IMR-90 (cell line): Measurements from ENCODE around the gene LRRTM4. TPM values are rescaled to one million over a fixed set of nuclear protein-coding genes. Genes with fewer than 3 reads are reported as not detected.

Experiments used
- ATAC-seq: fragments of 200-7000 bp; cut with Tn5 transposase; 2 replicates; pipeline ENCODE4 v1.9.1; 2020; ENCODE audit warnings: low read depth, mild to moderate bottlenecking, moderate library complexity
- BruUV-seq: library from RNA; stranded (reverse); fragments of 400-500 nt; replicated peaks from 2 replicates; lab custom pipeline; 2021; lab: Mats Ljungman, UMichigan
- CTCF ChIA-PET: fragments of 300-600 bp; formaldehyde crosslinking; extraction: SDS; loops from one replicate; lab custom pipeline; 2021; ENCODE audit warnings: antibody characterized with exemption; lab: Yijun Ruan, JAX
- POLR2A ChIA-PET: fragments of 300-600 bp; sonication (Branson Sonifier 250); formaldehyde crosslinking; loops from one replicate; lab custom pipeline; 2022; ENCODE audit warnings: antibody characterized with exemption; ENCODE audit not compliant: unreplicated experiment; lab: Charles Lee
- DNase-seq: peaks from one replicate; pipeline ENCODE4 v3.0.0; 2013
- H2AFZ ChIP-seq: replicated peaks from 2 replicates; pipeline ENCODE3; 2013; ENCODE audit warnings: low read length, mild to moderate bottlenecking; ENCODE audit not compliant: poor library complexity
- H2AK5ac ChIP-seq: 2 replicates; pipeline ENCODE4 v1.6.1; 2013; ENCODE audit warnings: low read depth, low read length, inconsistent platforms
- H2AK9ac ChIP-seq: replicated peaks from 2 replicates; pipeline ENCODE3; 2013; ENCODE audit warnings: mild to moderate bottlenecking, low read depth, low read length, moderate library complexity; ENCODE audit not compliant: poor library complexity
- H2BK120ac ChIP-seq: 2 replicates; pipeline ENCODE4 v1.6.1; 2013; ENCODE audit warnings: low read depth, low read length, inconsistent platforms
- H2BK15ac ChIP-seq: 3 replicates; pipeline ENCODE4 v1.6.1; 2013; ENCODE audit warnings: low read depth, low read length, inconsistent platforms
- H2BK20ac ChIP-seq: 2 replicates; pipeline ENCODE4 v1.6.1; 2013; ENCODE audit warnings: low read depth, mild to moderate bottlenecking, inconsistent platforms, low read length, moderate library complexity
- H2BK5ac ChIP-seq: 2 replicates; pipeline ENCODE4 v1.6.1; 2013; ENCODE audit warnings: mild to moderate bottlenecking, low read depth, low read length, inconsistent platforms; ENCODE audit not compliant: poor library complexity, severe bottlenecking
- H3K14ac ChIP-seq: replicated peaks from 2 replicates; pipeline ENCODE4 v1.6.1; 2013; ENCODE audit warnings: low read depth, low read length, inconsistent platforms
- H3K18ac ChIP-seq: 2 replicates; pipeline ENCODE4 v1.6.1; 2013; ENCODE audit warnings: low read depth, low read length, control low read depth
- H3K23ac ChIP-seq: 2 replicates; pipeline ENCODE4 v1.6.1; 2013; ENCODE audit warnings: low read depth, low read length, inconsistent platforms
- H3K27ac ChIP-seq: 2 replicates; pipeline ENCODE4 v1.5.1; 2013; ENCODE audit warnings: mild to moderate bottlenecking, control low read depth, low read length; ENCODE audit not compliant: insufficient read depth
- H3K27me3 ChIP-seq: 2 replicates; pipeline ENCODE4 v1.6.1; 2013; ENCODE audit warnings: low read length; ENCODE audit not compliant: control insufficient read depth, insufficient read depth
- H3K36me3 ChIP-seq: 2 replicates; pipeline ENCODE4 v1.6.1; 2013; ENCODE audit warnings: low read length, mixed read lengths; ENCODE audit not compliant: control insufficient read depth, insufficient read depth
- H3K4ac ChIP-seq: 2 replicates; pipeline ENCODE4 v1.6.1; 2013; ENCODE audit warnings: low read depth, low read length, inconsistent platforms
- H3K4me1 ChIP-seq: 2 replicates; pipeline ENCODE4 v1.6.1; 2013; ENCODE audit warnings: low read length, mixed read lengths; ENCODE audit not compliant: control insufficient read depth, insufficient read depth
- H3K4me2 ChIP-seq: 2 replicates; pipeline ENCODE4 v1.6.1; 2013; ENCODE audit warnings: low read depth, mild to moderate bottlenecking, control low read depth, low read length, moderate library complexity
- H3K4me3 ChIP-seq: 2 replicates; pipeline ENCODE4 v1.5.1; 2013; ENCODE audit warnings: low read depth, mild to moderate bottlenecking, control low read depth, low read length, moderate library complexity; ENCODE audit not compliant: insufficient read depth
- H3K56ac ChIP-seq: 2 replicates; pipeline ENCODE4 v1.6.1; 2013; ENCODE audit warnings: low read length, inconsistent platforms; ENCODE audit not compliant: insufficient read depth; ENCODE audit errors: extremely low read depth
- H3K79me1 ChIP-seq, 2 experiments: 2 replicates each; pipeline ENCODE4 v1.6.1; 2013; ENCODE audit warnings: low read length in 2 of 2, inconsistent platforms in 1 of 2, low read depth in 1 of 2
- H3K9ac ChIP-seq: 2 replicates; pipeline ENCODE4 v1.6.1; 2013; ENCODE audit warnings: low read depth, low read length, control low read depth
- H3K9me1 ChIP-seq: 2 replicates; pipeline ENCODE4 v1.6.1; 2013; ENCODE audit warnings: low read length, inconsistent platforms; ENCODE audit not compliant: insufficient read depth
- H3K9me3 ChIP-seq: 2 replicates; pipeline ENCODE4 v1.6.1; 2013; ENCODE audit warnings: low read length; ENCODE audit not compliant: control insufficient read depth, insufficient read depth
- H4K20me1 ChIP-seq: 2 replicates; pipeline ENCODE4 v1.6.1; 2013; ENCODE audit warnings: low read length, inconsistent platforms; ENCODE audit not compliant: insufficient read depth
- H4K5ac ChIP-seq: 2 replicates; pipeline ENCODE4 v1.6.1; 2013; ENCODE audit warnings: mild to moderate bottlenecking, low read depth, low read length, control low read depth
- H4K8ac ChIP-seq, 2 experiments: 2 replicates each; pipeline ENCODE4 v1.6.1; 2013; ENCODE audit warnings: low read depth in 2 of 2, low read length in 2 of 2, control low read depth in 1 of 2, inconsistent platforms in 1 of 2
- H4K91ac ChIP-seq: 2 replicates; pipeline ENCODE4 v1.6.1; 2013; ENCODE audit warnings: low read depth, low read length, inconsistent platforms; ENCODE audit not compliant: insufficient read depth
- FOS ChIP-seq: fragments of 150-350 bp; IDR thresholded peaks from 2 replicates; pipeline ENCODE4 v1.6.1; 2016; ENCODE audit warnings: low read depth, low read length
- MAZ ChIP-seq: IDR thresholded peaks from 2 replicates; pipeline ENCODE4 v1.6.1; 2012; ENCODE audit warnings: low read depth, mild to moderate bottlenecking, low read length, improper control_type of control experiment, moderate library complexity, borderline replicate concordance
- POLR2A ChIP-seq: IDR thresholded peaks from 2 replicates; pipeline ENCODE4 v1.6.1; 2012; ENCODE audit warnings: mild to moderate bottlenecking, low read depth, low read length
- RAD21 ChIP-seq: IDR thresholded peaks from 2 replicates; pipeline ENCODE4 v1.6.1; 2012; ENCODE audit warnings: low read length, improper control_type of control experiment
- RFX5 ChIP-seq: IDR thresholded peaks from 2 replicates; pipeline ENCODE4 v1.8.0; 2012; ENCODE audit warnings: low read depth, mild to moderate bottlenecking, low read length, moderate library complexity
- SMC3 ChIP-seq: fragments of 150-350 bp; IDR thresholded peaks from 2 replicates; pipeline ENCODE4 v1.6.1; 2016; ENCODE audit warnings: low read depth, mild to moderate bottlenecking, antibody characterized with exemption, low read length, moderate library complexity
- dilution Hi-C: fragments of 300-500 bp; cut with HindIII; formaldehyde crosslinking; loops from one replicate; pipeline ENCODE4 v1.14.3; 2018; ENCODE audit warnings: low sequenced_read_pairs; ENCODE audit not compliant: unreplicated experiment
- in situ Hi-C: fragments of 300-500 bp; cut with MboI; formaldehyde crosslinking; loops from 3 replicates; pipeline ENCODE4 v1.14.3; 2019; ENCODE audit warnings: low sequenced_read_pairs, inconsistent platforms, mixed read lengths
- intact Hi-C: fragments of 100-400 bp; cut with micrococcal nuclease; formaldehyde crosslinking; loops from 2 replicates; pipeline ENCODE4 v1.10.0; 2022
- polyA plus RNA-seq, 3 experiments: library from polyadenylated mRNA; depleted of rRNA; stranded (reverse); fragments of >200 nt; gene quantifications; 2 replicates each; pipeline ENCODE4 v1.2.3, GENCODE V29; 2012; ENCODE audit warnings: low replicate concordance in 1 of 3
- total RNA-seq: library from RNA; depleted of rRNA; stranded (reverse); fragments of >200 nt; gene quantifications from 2 replicates; pipeline ENCODE4 v1.2.3, GENCODE V29; 2012
- TF ChIP-seq, protein P1 (sequence below): conservative IDR thresholded peaks from 2 replicates; pipeline ENCODE4 v1.5.1; 2012; ENCODE audit warnings: mild to moderate bottlenecking, low read depth, low read length, improper control_type of control experiment
- TF ChIP-seq, protein P2 (sequence below): fragments of 150-350 bp; IDR thresholded peaks from 2 replicates; pipeline ENCODE4 v1.6.1; 2016; ENCODE audit warnings: low read depth, mild to moderate bottlenecking, low read length, moderate library complexity, borderline replicate concordance

Gene LRRTM4
- total and polyA plus RNA-seq, 2 of the 4 experiments (the other 2 are of a cell fraction): not detected

DNA sequence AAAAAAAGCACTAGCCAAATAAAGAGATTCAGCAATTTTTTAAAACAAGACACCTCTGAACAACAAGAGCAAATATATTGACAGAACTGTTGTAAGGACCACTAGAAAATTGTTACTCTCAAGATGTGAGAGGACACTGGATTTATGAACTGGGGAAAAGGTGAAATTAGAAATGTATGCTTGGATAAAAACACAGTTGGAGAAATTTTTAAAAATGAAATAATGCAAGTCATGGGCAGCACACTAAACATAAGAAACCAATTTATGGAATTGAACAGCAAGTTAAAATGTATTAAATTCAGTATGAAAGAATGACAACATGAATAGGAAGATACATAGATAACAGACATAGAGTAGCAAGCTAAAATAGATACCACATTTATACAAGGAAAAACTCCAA lies 377.4 kb downstream of the LRRTM4 start:
- ATAC-seq (no peak), DNase-seq (no peak)
- Histone ChIP-seq H3K4ac (no peak overlapping the region), H2AFZ (no peak overlapping the region), H3K79me1 (no peaks in the 10 kb centered on the region), H4K8ac (no peak overlapping the region), H3K23ac (no peak overlapping the region), H4K5ac (no peak overlapping the region), H2BK120ac (no peak overlapping the region), H3K9ac (no peak overlapping the region), H2BK15ac (no peak overlapping the region), H4K20me1 (no peaks in the 10 kb centered on the region), H2BK20ac (no peak overlapping the region), H3K4me1 (no peaks in the 10 kb centered on the region), H3K4me2 (no peak overlapping the region), H3K9me1 (no peaks in the 10 kb centered on the region), H3K36me3 (no peaks in the 10 kb centered on the region), H3K14ac (no peak overlapping the region), H2AK9ac (no peak overlapping the region), H2BK5ac (no peak overlapping the region), H3K56ac (no peak overlapping the region), H3K4me3 (no peak overlapping the region), H3K18ac (no peak overlapping the region), H4K91ac (no peak overlapping the region), H2AK5ac (no peak overlapping the region), H3K27me3 (no peaks in the 10 kb centered on the region), H3K9me3 (peaks cover 5% of the 10 kb centered on the region; the same call in 1 of the 2 replicates), H3K27ac (no peak overlapping the region)
- dilution Hi-C loops: no loop called here
- in situ Hi-C loops: no loop called here
- TF ChIP-seq, protein P1, sequence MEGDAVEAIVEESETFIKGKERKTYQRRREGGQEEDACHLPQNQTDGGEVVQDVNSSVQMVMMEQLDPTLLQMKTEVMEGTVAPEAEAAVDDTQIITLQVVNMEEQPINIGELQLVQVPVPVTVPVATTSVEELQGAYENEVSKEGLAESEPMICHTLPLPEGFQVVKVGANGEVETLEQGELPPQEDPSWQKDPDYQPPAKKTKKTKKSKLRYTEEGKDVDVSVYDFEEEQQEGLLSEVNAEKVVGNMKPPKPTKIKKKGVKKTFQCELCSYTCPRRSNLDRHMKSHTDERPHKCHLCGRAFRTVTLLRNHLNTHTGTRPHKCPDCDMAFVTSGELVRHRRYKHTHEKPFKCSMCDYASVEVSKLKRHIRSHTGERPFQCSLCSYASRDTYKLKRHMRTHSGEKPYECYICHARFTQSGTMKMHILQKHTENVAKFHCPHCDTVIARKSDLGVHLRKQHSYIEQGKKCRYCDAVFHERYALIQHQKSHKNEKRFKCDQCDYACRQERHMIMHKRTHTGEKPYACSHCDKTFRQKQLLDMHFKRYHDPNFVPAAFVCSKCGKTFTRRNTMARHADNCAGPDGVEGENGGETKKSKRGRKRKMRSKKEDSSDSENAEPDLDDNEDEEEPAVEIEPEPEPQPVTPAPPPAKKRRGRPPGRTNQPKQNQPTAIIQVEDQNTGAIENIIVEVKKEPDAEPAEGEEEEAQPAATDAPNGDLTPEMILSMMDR: no peak
- TF ChIP-seq, protein P2, sequence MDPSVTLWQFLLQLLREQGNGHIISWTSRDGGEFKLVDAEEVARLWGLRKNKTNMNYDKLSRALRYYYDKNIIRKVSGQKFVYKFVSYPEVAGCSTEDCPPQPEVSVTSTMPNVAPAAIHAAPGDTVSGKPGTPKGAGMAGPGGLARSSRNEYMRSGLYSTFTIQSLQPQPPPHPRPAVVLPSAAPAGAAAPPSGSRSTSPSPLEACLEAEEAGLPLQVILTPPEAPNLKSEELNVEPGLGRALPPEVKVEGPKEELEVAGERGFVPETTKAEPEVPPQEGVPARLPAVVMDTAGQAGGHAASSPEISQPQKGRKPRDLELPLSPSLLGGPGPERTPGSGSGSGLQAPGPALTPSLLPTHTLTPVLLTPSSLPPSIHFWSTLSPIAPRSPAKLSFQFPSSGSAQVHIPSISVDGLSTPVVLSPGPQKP: no peak
- TF ChIP-seq POLR2A (no peak), SMC3 (no peak), FOS (no peak), MAZ (no peak), RFX5 (no peak), RAD21 (no peak)
- ChIA-PET POLR2A (interaction anchor here (0.6 kb wide), 1 partner anchor 18 kb away, joined by 3 read pairs; no protein-coding TSS in a partner anchor), CTCF (no interaction called here)
- no TSS peak for BruUV-seq
- intact Hi-C loops: no loop called here
